ENCODE results near the gene PLA2G10.
"Not testable (repeated sequence)": the region's sequence is repeated elsewhere in the genome, so short reads cannot be mapped to it uniquely, and the experiment has no call there.

The PLA2G10 gene

GRCh38 chr16:14667347-14668266 lies 26.5 kb downstream of the PLA2G10 start:
- DNase-seq (ENCODE audit: low read depth): no peak

GRCh38 chr16:14658063-14658462 lies 36.0 kb downstream of the PLA2G10 start:
- no peak for DNase-seq (ENCODE audit: low read depth)

DNA sequence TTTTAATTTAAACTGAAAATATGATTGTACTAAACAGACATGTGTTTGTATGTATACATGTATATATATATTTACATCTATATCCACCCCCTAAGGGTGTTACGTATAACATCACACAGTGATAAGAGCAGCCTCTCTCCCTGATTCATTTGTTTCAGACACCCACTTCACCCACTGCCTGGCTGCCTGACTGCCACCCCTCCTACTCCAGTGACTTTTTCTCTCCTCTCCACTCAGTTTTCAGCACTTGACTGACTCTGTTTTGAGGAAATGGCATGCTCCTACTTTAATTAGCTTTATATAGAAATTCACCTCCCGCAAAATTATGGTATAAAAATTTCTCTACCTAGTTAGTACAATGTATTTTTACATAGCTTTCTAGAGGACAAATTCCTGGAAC lies 41.4 kb downstream of the PLA2G10 start:
- no peak for DNase-seq (ENCODE audit: low read depth)

DNA sequence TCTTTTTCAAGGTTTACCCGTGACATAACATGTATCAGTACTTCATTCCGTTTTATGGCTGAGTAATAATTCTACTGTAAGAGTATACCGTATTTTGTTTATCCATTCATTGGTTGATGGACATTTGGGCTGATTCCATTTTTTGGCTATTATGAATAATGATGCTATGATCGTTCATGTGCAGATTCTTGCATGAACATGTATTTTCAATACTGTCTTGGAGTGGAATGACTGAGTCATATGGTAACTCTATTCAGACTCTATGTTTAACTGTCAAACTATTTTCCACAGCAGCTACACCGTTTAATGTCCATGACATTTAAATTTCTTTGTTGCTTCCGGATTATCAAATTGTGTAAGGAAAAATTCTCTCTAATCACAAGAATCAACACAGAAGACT lies 43.5 kb downstream of the PLA2G10 start:
- DNase-seq (ENCODE audit: low read depth): no peak

- no peak for DNase-seq (ENCODE audit: low read depth)
Observed at GRCh38 chr16:14649816-14650215, 44.3 kb downstream of the PLA2G10 start.

GRCh38 chr16:14641926-14642325 lies 52.2 kb downstream of the PLA2G10 start:
- no peak for DNase-seq (ENCODE audit: low read depth)

DNA sequence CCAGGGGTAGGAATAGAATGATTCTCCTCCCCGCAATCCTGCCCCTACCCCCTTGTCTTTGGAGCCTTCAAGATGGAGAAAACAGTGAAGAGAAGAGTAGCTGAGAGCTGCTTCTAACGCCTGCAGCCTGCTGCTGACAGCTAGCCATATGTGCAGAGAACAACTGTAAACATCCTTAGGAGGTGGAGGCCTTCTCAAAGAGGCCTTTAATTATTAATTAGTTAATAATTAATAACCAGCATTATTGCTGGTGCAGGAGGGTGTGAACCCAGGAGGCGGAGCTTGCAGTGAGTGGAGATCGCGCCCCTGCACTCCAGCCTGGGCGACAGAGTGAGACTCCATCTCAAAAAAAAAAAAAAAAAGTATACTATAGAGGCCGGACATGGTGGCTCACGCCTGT lies 52.9 kb downstream of the PLA2G10 start:
- DNase-seq (ENCODE audit: low read depth): no peak

DNA sequence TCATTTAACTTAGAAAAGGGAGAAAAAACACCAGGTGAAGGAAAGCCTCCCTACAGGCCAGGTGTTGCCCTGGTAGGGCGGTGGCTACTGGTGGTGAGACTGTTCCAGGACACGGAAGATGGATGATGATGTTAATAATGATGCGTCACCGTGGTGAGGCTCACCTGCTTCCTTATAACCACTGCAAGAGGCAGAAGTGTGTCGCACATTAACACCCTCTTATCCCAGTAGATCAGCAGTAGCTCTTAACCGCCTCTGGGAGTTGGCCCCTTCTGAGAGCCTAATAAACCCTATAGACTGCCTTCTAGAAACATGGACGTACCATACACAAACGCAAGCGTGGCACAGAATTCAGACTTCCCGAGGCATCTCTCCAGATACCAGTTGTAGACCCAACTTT lies 53.6 kb downstream of the PLA2G10 start:
- no peak for DNase-seq (ENCODE audit: low read depth)

GRCh38 chr16:14636951-14637240 lies 57.2 kb downstream of the PLA2G10 start:
- not testable (repeated sequence) for DNase-seq (ENCODE audit: low read depth)

DNA sequence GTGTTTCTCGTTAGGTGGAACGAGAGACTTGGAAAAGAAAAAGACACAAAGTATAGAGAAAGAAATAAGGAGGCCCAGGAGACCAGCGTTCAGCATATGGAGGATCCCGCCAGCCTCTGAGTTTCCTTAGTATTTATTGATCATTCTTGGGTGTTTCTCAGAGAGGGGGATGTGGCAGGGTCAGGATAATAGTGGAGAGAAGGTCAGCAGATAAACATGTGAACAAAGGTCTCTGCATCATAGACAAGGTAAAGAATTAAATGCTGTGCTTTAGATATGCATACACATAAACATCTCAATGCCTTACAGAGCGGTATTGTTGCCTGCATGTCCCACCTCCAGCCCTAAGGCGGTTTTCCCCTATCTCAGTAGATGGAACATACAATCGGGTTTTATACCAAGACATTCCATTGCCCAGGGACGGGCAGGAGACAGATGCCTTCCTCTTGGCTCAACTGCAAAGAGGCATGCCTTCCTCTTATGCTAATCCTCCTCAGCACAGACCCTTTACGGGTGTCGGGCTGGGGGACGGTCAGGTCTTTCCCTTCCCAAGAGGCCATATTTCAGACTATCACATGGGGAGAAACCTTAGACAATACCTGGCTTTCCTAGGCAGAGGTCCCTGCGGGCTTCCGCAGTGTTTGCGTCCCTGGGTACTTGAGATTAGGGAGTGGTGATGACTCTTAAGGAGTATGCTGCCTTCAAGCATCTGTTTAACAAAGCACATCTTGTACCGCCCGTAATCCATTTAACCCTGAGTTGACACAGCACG lies 57.7 kb downstream of the PLA2G10 start:
- not testable (repeated sequence) for DNase-seq (ENCODE audit: low read depth)

GRCh38 chr16:14635395-14636165 lies 58.5 kb downstream of the PLA2G10 start:
- no peak for DNase-seq (ENCODE audit: low read depth)

- no peak for DNase-seq (ENCODE audit: low read depth)
Observed at GRCh38 chr16:14634389-14634725, 59.8 kb downstream of the PLA2G10 start.

DNA sequence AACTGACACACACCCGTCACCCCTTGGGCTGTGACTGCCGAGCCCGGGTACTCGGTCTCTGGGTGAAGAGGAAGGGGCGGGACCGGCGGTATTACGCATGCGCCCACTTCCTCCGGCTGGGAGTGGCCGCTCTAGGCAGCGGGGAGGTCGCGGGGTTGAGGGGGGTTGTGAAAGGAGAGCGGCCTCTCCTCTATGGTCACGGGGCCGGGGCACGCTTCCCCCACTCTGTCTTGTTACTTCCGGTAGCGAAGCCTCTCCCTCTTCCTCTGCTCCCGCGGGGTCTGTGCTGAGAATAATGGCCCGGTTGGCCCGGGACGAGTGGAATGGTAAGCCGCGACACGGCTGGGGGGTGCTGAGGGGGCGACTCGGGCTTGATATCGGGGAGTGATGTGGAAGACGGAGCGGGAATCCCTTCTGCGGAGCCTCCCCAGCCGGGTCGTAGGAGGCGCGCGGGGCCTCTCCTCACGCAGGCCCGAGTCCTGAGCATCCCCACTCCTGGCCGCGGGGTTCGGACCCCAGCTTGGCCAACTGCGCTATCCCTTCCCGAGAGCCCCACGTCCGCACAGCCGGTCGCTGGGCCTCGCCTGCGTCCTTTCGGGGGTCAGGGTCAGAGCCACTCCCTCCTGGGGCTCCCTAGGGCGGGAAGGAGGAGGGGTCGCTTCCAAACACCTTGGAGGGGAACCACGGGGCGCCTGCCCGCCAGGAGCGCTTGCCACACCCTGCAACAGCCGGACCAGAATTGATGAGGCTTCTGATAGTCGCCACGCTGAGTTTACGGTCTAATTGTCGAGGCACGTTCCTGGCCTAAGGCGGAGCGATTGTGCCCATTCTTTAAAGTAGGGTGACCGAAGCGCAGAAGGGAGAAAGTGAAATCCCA lies 61.2 kb downstream of the PLA2G10 start, which contains the start of gene BFAR:
TSS of gene BFAR (plus strand) at position 259 of the 877 bp plus-strand sequence. CDS start 11,396 bp downstream, outside the sequence.
- peak; percentile 99 for DNase-seq (ENCODE audit: low read depth)

DNA sequence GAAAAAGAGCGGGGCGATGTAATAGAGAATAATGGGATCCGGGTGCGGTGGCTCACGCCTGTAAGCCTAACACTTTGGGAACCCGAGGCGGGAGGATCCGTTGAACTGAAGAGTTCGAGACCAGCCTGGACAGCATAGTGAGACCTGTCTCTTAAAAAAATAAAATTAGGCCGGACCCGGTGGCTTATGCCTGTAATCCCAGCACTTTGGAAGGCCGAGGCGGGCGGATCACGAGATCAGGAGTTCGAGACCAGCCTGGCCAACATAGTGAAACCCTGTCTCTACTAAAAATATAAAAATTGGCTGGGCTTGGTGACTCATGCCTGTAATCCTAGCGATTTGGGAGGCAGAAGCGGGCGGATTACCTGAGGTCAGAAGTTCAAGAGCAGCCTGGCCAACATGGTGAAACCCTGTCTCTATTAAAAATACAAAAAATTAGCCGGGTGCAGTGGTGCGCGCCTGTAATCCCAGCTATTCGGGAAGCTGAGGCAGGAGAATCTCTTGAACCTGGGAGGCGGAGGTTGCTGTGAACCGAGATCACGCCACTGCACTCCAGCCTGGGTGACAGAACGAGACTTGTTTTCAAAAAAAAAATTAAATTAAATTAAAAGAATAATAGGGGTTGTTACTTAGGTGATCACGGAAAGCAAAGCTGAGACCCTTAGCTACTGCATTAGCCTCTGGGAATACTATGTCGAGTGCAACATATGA lies 63.3 kb downstream of the PLA2G10 start:
- not testable (repeated sequence) for DNase-seq (ENCODE audit: low read depth)

DNA sequence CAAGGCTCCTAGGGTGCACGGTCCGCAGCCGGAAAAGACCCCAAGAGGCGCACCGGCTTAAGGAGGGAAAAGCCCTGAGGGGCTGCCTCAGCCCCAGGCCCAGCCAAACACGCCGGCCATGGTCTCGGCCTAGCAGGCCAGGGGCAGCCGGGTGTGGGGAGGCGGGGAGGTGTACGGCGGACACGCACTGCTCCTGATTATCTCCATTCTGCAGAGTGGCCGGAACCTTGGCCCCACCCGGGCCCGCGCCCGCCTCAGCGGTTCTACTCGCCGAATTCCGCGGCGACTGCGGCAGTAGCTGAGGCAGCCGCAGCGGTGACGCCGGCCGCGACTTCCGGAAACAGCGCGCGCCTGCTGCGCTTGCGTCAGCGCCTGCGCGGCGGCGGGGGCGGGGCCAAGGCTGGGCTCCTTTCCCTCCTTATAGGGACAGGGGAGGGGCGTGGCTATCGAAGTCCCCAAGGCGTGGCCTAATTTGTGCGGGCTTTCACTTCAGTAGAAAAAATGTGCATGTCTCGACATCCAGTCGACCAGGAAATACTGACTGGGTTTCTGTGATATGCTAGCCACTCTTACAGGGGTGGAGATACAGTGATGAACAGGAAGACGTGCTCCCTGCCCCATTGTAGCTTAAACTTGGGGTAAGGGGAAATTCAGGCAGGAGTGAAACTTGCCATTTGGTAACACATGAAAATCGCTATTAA lies 64.0 kb downstream of the PLA2G10 start, which contains the start of gene PARN:
TSS of gene PARN (minus strand) at position 342 of the 701 bp plus-strand sequence. CDS start at position 207, 135 bp downstream.
- peak; percentile 96 for DNase-seq (ENCODE audit: low read depth)

DNA sequence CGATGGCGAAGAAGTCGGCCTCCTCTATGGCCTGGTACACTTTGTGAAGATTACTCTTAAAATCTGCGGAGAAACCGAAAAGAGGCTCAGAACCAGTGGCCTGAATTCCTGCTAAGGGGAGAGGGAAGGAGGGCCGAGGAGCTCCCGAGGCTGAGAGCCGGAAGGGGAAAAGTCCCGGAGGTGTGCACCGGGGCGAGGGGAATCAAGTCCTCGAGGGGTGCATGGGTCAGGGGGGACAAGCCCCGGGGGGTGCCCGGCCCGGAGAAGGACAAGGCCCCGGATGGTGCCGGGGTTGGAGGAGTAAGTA lies 64.5 kb downstream of the PLA2G10 start:
- no peak for DNase-seq (ENCODE audit: low read depth)

- DNase-seq (ENCODE audit: low read depth): peak; percentile 7
Observed at GRCh38 chr16:14628806-14629611, 65.1 kb downstream of the PLA2G10 start.

DNA sequence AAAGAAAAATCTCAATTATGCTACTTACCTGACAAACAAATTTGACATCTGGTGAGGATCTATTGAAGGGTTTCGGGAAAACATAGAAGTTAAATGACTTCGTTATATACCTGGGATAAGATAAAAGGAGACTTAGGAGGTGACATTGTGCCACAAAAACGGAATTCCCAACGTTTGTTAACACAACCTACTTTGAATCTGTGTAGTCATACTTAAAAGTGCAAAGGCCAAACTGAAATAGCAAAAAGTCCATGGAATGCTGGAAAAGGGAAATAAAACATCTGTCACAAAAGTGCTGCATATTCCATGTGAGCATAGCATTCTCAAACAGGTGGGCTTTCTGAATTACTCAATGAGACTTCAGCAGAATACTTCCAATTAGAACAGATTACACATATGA lies 67.0 kb downstream of the PLA2G10 start:
- no peak for DNase-seq (ENCODE audit: low read depth)
